Panc1 (cell line): ENCODE measurements around the gene NDUFAF7. TPM values are rescaled to one million over a fixed set of nuclear protein-coding genes. Genes with fewer than 3 reads are reported as not detected.

Experiments used
- ATAC-seq: fragments of 200-7000 bp; cut with Tn5 transposase; 2 replicates; pipeline ENCODE4 v1.9.1; 2020; ENCODE audit warnings: mild to moderate bottlenecking, moderate library complexity
- BruUV-seq: library from RNA; stranded (reverse); fragments of 400-500 nt; replicated peaks from 2 replicates; lab custom pipeline; 2021; lab: Mats Ljungman, UMichigan
- CTCF ChIA-PET: fragments of 300-600 bp; sonication (Branson Sonifier 250); formaldehyde crosslinking; loops from one replicate; lab custom pipeline; 2022; ENCODE audit warnings: antibody characterized with exemption; lab: Charles Lee
- POLR2A ChIA-PET: fragments of 300-600 bp; sonication (Branson Sonifier 250); formaldehyde crosslinking; loops from one replicate; lab custom pipeline; 2022; ENCODE audit warnings: antibody characterized with exemption; lab: Charles Lee
- DNase-seq: peaks from one replicate; pipeline ENCODE4 v3.0.0-alpha.2; 2010; ENCODE audit warnings: low read depth, low spot score
- H3K27ac ChIP-seq: 2 replicates; pipeline ENCODE4 v1.5.1; 2011; ENCODE audit warnings: mild to moderate bottlenecking, low read length, inconsistent platforms
- H3K27me3 ChIP-seq: fragments of 200-500 bp; sonication (Bioruptor generic); 2 replicates; pipeline ENCODE4 v1.6.0; 2014; ENCODE audit warnings: low read length, inconsistent platforms; ENCODE audit not compliant: control insufficient read depth, insufficient read depth
- H3K36me3 ChIP-seq: fragments of 200-500 bp; sonication (Bioruptor generic); 2 replicates; pipeline ENCODE4 v1.5.1; 2014; ENCODE audit warnings: inconsistent platforms, mild to moderate bottlenecking, low read length, moderate library complexity; ENCODE audit not compliant: control insufficient read depth, insufficient read depth
- H3K4me1 ChIP-seq: 2 replicates; pipeline ENCODE4 v1.5.1; 2011; ENCODE audit warnings: inconsistent platforms, mild to moderate bottlenecking, low read length, moderate library complexity; ENCODE audit not compliant: control insufficient read depth, insufficient read depth
- H3K4me3 ChIP-seq, 2 experiments: 2 replicates each; pipeline ENCODE4 v1.5.1; 2011 to 2012; ENCODE audit warnings: low read depth in 2 of 2, low read length in 2 of 2, mild to moderate bottlenecking in 2 of 2, inconsistent platforms in 1 of 2, moderate library complexity in 1 of 2
- H3K9me3 ChIP-seq: fragments of 200-500 bp; sonication (Bioruptor generic); 2 replicates; pipeline ENCODE4 v1.5.1; 2014; ENCODE audit warnings: low read depth, mild to moderate bottlenecking, inconsistent platforms, low read length, moderate library complexity; ENCODE audit not compliant: control insufficient read depth, insufficient read depth
- POLR2AphosphoS5 ChIP-seq: IDR thresholded peaks from 2 replicates; pipeline ENCODE4 v1.6.1; 2012; ENCODE audit warnings: mild to moderate bottlenecking, low read depth, low read length, moderate library complexity
- SIN3A ChIP-seq: IDR thresholded peaks from 2 replicates; pipeline ENCODE4 v1.6.1; 2012; ENCODE audit warnings: low read depth, mild to moderate bottlenecking, low read length, moderate library complexity, borderline replicate concordance; ENCODE audit not compliant: insufficient read depth
- TCF7L2 ChIP-seq: IDR thresholded peaks from 2 replicates; pipeline ENCODE4 v1.6.1; 2011; ENCODE audit warnings: mild to moderate bottlenecking, low read depth, low read length, inconsistent platforms
- in situ Hi-C: cut with HindIII; loops from 2 replicates; pipeline ENCODE4 v1.10.0; 2016; ENCODE audit warnings: low sequenced_read_pairs, low pct_unique_long_range_greater_than_20kb
- intact Hi-C: fragments of 100-400 bp; cut with micrococcal nuclease; formaldehyde crosslinking; loops from one replicate; pipeline ENCODE4 v1.10.0; 2022; ENCODE audit not compliant: unreplicated experiment
- total RNA-seq: library from RNA; stranded (reverse); gene quantifications from one replicate; pipeline ENCODE4 v1.2.1, GENCODE V29; 2021; ENCODE audit not compliant: unreplicated experiment
- TF ChIP-seq, protein P1 (sequence below): fragments of 450-650 bp; IDR thresholded peaks from 2 replicates; pipeline ENCODE4 v1.5.1; 2017; ENCODE audit warnings: mild to moderate bottlenecking
- TF ChIP-seq, protein P2 (sequence below), 2 experiments: IDR thresholded peaks; 2 replicates each; pipeline ENCODE4 v1.6.1; 2011 to 2012; ENCODE audit warnings: low read depth in 2 of 2, control low read depth in 1 of 2, low read length in 1 of 2, mild to moderate bottlenecking in 1 of 2, moderate library complexity in 1 of 2; ENCODE audit not compliant: insufficient read depth in 1 of 2

Gene NDUFAF7
- total RNA-seq, 1 experiment from 2014 or later, result 17.7 TPM

DNA sequence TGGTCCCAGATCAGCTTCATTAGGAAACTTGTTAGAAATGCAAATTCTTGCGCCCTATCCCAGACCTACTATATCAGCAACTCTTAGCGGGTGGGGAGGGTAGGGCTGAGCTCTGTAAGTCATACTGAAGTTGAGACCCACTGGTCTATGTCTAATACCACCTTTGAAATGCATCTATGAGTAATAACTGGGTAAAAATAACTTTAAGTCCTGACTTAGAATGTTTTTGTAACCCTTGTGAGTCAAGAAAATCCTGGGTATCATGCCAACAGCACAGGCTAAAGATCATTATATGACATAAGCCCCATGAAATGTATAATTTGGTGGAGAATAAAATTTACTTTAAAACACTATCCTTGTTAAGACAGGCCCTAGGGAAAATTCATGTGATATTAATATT, 51.7 kb downstream of the NDUFAF7 start:
- DNase-seq (no peak), ATAC-seq (no peak)
- no peaks in the 10 kb centered on the region for H3K9me3 ChIP-seq
- no TSS peak for BruUV-seq
- H3K27me3 ChIP-seq, result no peaks in the 10 kb centered on the region
- no peak overlapping the region for H3K27ac ChIP-seq
- CTCF ChIA-PET, result no interaction called here
- TF ChIP-seq TCF7L2 (no peak), SIN3A (no peak), POLR2AphosphoS5 (no peak)
- TF ChIP-seq, protein P1, sequence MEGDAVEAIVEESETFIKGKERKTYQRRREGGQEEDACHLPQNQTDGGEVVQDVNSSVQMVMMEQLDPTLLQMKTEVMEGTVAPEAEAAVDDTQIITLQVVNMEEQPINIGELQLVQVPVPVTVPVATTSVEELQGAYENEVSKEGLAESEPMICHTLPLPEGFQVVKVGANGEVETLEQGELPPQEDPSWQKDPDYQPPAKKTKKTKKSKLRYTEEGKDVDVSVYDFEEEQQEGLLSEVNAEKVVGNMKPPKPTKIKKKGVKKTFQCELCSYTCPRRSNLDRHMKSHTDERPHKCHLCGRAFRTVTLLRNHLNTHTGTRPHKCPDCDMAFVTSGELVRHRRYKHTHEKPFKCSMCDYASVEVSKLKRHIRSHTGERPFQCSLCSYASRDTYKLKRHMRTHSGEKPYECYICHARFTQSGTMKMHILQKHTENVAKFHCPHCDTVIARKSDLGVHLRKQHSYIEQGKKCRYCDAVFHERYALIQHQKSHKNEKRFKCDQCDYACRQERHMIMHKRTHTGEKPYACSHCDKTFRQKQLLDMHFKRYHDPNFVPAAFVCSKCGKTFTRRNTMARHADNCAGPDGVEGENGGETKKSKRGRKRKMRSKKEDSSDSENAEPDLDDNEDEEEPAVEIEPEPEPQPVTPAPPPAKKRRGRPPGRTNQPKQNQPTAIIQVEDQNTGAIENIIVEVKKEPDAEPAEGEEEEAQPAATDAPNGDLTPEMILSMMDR, result no peak
- TF ChIP-seq, protein P2, sequence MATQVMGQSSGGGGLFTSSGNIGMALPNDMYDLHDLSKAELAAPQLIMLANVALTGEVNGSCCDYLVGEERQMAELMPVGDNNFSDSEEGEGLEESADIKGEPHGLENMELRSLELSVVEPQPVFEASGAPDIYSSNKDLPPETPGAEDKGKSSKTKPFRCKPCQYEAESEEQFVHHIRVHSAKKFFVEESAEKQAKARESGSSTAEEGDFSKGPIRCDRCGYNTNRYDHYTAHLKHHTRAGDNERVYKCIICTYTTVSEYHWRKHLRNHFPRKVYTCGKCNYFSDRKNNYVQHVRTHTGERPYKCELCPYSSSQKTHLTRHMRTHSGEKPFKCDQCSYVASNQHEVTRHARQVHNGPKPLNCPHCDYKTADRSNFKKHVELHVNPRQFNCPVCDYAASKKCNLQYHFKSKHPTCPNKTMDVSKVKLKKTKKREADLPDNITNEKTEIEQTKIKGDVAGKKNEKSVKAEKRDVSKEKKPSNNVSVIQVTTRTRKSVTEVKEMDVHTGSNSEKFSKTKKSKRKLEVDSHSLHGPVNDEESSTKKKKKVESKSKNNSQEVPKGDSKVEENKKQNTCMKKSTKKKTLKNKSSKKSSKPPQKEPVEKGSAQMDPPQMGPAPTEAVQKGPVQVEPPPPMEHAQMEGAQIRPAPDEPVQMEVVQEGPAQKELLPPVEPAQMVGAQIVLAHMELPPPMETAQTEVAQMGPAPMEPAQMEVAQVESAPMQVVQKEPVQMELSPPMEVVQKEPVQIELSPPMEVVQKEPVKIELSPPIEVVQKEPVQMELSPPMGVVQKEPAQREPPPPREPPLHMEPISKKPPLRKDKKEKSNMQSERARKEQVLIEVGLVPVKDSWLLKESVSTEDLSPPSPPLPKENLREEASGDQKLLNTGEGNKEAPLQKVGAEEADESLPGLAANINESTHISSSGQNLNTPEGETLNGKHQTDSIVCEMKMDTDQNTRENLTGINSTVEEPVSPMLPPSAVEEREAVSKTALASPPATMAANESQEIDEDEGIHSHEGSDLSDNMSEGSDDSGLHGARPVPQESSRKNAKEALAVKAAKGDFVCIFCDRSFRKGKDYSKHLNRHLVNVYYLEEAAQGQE (IDR thresholded peaks at IDR 0.05; ENCODE audit: insufficient read depth in 1 of 2, low read depth in 2 of 2, low read length in 1 of 2), result no peak
- POLR2A ChIA-PET, result no interaction called here
- in situ Hi-C loops (no loop called here), intact Hi-C loops (no loop called here)
- H3K36me3 ChIP-seq, result peaks cover 18% of the 10 kb centered on the region
- no peaks in the 10 kb centered on the region for H3K4me1 ChIP-seq
- no peak overlapping the region for H3K4me3 ChIP-seq

DNA sequence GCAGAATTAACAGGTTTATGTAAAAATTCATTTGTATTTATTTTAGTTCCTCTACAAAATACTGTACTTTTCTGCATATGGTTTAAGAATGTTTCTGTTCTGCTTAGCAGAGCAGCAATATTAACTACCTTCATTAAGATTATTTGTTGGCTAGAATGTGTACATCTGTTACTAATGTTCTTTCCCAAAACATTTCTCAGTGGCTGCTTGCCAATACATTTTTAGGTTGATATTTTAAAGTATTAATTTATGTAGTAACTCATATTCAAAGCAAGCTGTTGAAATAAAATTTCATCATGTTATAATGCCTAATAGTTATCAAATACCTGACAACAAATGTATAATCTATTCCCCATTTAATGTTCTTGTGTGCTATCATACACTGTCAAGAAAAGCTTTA, 52.9 kb downstream of the NDUFAF7 start:
- intact Hi-C loops (no loop called here), in situ Hi-C loops (no loop called here)
- H3K4me3 ChIP-seq, result no peak overlapping the region
- TF ChIP-seq SIN3A, result no peak
- TF ChIP-seq, protein P2 (IDR thresholded peaks at IDR 0.05; ENCODE audit: insufficient read depth in 1 of 2, low read depth in 2 of 2, low read length in 1 of 2), result no peak
- no TSS peak for BruUV-seq
- POLR2A ChIA-PET, result no interaction called here
- peaks cover 18% of the 10 kb centered on the region for H3K36me3 ChIP-seq
- DNase-seq (no peak), ATAC-seq (no peak)
- CTCF ChIA-PET, result interaction anchor here (0.6 kb wide), 1 partner anchor 12 kb away, joined by 7 read pairs; no protein-coding TSS in a partner anchor
- H3K27ac ChIP-seq, result no peak overlapping the region
- no peaks in the 10 kb centered on the region for H3K4me1 ChIP-seq
- H3K27me3 ChIP-seq, result no peaks in the 10 kb centered on the region
- no peaks in the 10 kb centered on the region for H3K9me3 ChIP-seq
